ENCODE results near the gene PTPRN2. TPM values are rescaled to one million over a fixed set of nuclear protein-coding genes. Genes with fewer than 3 reads are reported as not detected.
"Not testable (repeated sequence)": the region's sequence is repeated elsewhere in the genome, so short reads cannot be mapped to it uniquely, and the experiment has no call there.

PTPRN2 gene
- polyA plus RNA-seq, 4 donors: 7.2 to 9.2 (median 7.5) TPM

- no peak for DNase-seq (ENCODE audit: low read depth in 4 of 4, low spot score in 3 of 4)
Observed at GRCh38 chr7:158277219-158278141, 310.1 kb downstream of the PTPRN2 start.

DNA sequence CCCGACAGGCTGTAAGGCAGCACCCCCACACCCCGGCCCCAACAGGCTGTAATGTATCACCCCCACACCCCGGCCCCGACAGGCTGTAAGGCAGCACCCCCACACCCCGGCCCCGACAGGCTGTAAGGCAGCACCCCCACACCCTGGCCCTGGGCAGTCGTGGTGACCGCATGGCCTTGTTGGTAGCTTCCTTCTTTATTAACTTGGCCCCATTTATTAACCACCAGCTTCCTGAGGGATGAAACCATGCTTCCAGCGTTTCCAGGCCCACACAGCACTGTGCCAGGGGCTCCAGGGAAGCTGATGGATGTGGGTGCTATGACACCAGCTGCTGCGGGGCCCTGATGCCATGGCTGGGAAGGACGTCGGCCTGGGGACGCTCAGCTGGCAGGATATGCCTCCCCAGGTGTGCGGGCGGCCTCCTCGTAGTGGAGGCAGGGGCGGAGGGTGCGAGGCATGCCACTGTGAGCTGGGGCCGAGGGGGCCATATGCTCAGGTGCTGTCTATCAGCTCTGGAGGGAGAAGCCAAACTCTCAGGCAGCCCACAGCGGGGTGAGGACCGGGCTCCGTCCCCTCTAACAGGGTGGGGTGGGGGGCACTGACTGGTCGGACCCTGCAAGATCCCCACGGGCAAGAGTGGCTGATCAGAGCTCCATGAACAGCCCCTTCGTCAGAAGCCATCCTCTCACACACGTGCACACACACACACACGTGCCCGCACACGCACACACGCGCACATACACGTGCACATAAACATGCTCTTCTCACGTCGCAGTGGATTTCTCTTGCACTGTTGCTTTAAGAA lies 311.0 kb downstream of the PTPRN2 start:
- no peak for DNase-seq (ENCODE audit: low read depth in 4 of 4, low spot score in 3 of 4)

GRCh38 chr7:158275711-158276413 lies 311.8 kb downstream of the PTPRN2 start:
- no peak for DNase-seq (ENCODE audit: low read depth in 4 of 4, low spot score in 3 of 4)

DNA sequence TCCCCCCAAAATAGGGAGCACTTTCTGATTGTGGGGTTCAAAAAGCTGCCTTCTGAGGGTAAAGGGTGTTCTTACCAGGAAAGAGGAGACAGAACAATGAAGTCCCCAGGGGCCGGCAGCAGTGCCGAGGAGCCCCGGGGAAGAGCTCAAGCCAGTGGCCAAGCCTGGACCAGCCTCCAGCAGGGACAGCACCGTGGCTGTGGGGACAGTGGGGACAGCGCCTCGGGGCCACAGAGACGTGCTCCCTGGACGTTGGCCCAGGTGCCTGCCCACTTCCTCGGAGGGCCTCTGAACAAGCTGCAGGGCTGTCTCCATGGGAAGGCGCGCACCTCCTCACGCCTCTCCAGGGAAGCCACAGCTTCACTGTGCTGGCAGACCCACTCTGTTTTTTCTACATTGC lies 312.6 kb downstream of the PTPRN2 start:
- no peak for DNase-seq (ENCODE audit: low read depth in 4 of 4, low spot score in 3 of 4)

DNA sequence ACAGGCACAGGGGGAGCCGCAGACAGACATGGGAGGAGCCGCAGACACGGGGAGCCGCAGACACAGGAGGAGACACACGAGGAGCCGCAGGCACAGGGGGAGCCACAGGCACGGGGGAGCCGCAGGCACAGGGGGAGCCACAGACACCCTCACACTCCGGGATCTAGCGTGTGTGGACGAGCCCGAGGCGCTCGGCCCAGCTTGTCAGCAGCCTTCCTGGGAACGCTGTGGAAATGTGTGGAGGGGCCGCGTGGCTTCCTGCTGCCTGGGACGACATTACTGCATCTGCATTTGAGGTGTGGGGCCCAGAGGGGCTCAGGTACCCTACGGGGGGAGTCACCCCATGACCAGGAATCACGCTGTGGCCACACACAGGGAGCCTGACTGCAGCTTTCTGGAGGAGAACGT lies 313.2 kb downstream of the PTPRN2 start:
- DNase-seq (ENCODE audit: low read depth in 4 of 4, low spot score in 3 of 4): no peak

DNA sequence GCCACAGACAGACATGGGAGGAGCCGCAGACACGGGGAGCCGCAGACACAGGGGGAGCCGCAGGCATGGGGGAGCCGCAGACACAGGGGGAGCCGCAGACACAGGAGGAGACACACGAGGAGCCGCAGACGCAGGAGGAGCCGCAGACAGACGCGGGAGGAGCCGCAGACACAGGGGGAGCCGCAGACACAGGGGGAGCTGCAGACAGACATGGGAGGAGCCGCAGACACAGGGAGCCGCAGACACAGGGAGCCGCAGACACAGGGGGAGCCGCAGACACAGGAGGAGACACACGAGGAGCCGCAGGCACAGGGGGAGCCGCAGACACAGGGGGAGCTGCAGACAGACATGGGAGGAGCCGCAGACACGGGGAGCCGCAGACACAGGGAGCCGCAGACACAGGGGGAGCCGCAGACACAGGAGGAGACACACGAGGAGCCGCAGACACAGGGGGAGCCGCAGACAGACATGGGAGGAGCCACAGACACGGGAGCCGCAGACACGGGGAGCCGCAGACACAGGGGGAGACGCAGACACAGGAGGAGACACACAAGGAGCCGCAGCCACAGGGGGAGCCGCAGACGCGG lies 313.8 kb downstream of the PTPRN2 start:
- not testable (repeated sequence) for DNase-seq (ENCODE audit: low read depth in 4 of 4, low spot score in 3 of 4)

DNA sequence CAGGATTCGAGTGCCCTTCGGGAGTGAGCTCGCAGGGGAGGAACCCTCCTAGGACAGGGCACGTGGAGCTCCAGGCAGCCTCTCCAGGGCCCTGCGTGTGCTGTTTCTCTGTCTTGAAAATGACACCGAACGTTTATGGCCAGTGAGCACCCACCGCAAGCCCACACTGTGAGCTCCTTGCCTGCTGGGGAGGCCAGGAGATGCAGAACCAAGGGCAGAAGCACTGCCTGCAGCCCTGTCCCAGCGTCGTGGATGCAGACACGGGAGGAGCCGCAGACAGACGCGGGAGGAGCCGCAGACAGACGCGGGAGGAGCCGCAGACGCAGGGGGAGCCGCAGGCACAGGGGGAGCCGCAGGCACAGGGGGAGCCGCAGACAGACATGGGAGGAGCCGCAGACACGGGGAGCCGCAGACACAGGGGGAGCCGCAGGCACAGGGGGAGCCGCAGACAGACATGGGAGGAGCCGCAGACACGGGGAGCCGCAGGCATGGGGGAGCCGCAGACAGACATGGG lies 314.4 kb downstream of the PTPRN2 start:
- DNase-seq (ENCODE audit: low read depth in 4 of 4, low spot score in 3 of 4): no peak

- no peak for DNase-seq (ENCODE audit: low read depth in 4 of 4, low spot score in 3 of 4)
Observed at GRCh38 chr7:158272509-158273137, 315.0 kb downstream of the PTPRN2 start.

- no peak for DNase-seq (ENCODE audit: low read depth in 4 of 4, low spot score in 3 of 4)
Observed at GRCh38 chr7:158272091-158272490, 315.5 kb downstream of the PTPRN2 start.

DNA sequence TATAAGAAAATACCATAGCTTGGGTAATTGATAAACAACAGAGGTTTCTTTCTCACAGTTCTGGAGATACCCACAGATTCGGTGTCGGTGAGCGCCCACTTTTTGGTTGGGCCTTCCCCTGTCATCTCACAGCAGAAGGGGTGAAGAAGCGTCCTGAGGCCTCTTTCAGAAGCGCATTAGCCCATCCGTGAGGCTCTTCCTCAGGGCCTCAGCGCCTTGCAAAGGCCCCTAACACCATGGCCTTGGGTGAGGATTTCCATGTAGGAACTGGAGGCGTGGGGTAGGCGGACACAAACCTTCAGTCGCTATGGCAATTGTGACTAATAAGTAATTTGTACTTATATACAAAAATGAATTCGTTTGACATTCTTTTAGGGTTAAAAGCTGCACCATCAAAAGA lies 316.0 kb downstream of the PTPRN2 start:
- no peak for DNase-seq (ENCODE audit: low read depth in 4 of 4, low spot score in 3 of 4)

DNA sequence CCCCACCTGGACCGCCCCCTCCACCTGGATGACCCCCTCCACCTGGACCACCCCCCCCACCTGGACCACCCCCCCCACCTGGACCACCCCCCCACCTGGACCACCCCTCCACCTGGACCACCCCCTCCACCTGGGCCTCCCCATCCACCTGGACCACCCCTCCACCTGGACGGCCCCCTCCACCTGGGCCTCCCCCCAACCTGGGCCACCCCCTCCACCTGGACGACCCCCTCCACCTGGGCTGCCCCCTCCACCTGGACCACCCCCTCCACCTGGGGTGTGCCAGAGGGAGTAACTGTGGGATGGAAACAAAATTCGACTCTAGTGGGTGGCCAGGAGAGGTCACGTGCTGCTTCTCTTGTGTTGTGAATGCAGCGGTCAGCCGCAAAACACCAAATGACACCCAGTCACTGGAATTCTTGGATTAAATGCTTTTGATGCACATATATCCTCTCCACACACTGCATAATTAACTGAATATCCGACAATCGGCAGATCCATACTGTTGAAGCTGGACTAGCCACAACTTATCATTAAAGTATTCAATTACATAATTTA lies 316.7 kb downstream of the PTPRN2 start:
- no peak for DNase-seq (ENCODE audit: low read depth in 4 of 4, low spot score in 3 of 4)

DNA sequence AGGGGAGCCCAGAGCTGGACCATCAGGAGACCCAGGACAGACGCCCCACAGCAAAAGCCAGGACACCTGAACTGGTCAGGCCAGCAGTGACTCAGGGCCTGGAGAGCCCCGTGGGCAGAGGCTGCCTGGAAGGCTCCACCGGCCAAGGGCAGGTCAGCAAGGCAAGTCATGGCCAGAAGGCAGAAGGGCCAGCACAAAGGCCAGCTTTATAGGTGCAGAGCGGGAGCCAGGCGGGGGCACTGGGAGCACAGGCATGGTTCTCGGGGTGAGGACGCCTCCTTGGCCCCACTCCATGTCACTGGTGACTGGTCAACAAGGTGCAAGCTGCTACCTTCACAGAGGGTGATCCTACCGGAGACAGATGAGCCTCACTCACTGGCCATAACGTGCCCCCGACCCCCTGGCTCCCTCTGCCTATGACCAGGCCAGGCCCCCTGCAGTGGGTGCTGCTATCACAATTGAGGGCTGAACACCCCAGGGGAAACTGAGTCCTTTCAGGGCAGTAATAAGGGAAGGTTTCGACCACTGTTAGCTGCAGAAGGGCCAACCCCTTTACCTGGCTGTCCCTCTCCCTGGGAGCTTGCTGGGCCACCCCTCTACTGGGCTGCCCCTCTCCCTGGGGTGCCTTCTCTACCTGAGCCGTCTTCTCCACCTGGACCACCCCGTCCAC lies 317.4 kb downstream of the PTPRN2 start:
- DNase-seq (ENCODE audit: low read depth in 4 of 4, low spot score in 3 of 4): no peak

DNA sequence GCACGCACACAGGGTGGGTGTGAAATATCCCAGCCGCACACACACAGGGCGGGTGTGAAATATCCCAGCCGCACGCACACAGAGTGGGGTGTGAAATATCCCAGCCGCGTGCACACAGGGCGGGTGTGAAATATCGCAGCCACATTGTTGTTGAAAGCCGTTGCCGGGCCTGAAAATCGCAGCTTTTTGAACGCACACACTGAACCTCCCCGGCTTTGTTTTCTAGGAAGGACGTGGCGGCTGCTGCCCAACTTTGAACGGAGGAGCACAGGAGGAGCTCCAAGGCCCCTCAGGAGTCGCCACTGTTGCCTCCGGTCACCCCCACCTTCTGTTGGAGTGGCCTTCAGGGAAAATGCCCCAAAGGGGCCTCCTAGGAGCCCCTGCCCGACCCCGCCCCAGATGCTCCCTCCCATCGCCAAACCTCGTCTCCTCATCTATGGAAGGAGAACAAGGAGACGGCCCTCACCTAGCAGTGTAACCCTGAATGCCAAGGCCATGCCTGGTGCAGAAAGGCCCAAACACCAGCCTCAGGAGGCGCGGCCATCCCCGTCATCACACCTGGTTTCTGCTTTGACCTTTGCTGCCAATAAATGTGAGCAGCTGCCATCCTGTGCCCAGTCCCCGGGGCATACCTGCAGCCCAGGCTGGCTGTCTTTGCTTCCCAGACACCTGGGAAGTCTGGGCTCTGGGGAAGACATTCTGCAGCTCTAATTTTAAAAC lies 318.6 kb downstream of the PTPRN2 start:
- no peak for DNase-seq (ENCODE audit: low read depth in 4 of 4, low spot score in 3 of 4)

DNA sequence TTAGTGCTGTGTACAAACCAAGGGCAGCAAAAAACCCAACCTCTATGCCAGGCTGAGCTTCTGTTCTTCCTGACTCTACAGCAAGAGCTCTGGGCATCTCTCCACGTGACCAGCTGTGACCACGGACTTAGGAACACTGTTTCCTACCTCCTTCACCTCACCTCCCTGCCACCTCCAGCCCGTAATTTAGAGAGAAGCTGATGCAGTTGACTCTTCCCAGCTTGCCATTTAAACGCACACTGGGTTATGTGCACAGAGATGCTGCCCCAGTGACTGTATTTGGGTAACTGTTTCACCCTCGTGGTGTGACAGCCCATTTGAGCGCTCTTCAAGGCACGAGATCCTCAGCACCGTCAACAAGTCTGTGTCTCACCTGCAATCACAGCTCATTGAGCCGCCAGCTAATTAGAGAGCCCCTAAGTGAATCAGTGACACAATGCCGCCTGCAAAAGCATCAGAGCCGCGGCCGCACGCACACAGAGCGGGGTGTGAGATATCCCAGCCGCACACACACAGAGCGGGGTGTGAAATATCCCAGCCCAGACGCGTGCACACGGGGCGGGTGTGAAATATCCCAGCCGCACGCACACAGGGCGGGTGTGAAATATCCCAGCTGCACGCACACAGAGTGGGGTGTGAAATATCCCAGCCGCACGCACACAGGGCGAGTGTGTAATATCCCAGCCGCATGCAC lies 319.7 kb downstream of the PTPRN2 start:
- DNase-seq (ENCODE audit: low read depth in 4 of 4, low spot score in 3 of 4): no peak

- DNase-seq (ENCODE audit: low read depth in 4 of 4, low spot score in 3 of 4): no peak
Observed at GRCh38 chr7:158266817-158267741, 320.5 kb downstream of the PTPRN2 start.

DNA sequence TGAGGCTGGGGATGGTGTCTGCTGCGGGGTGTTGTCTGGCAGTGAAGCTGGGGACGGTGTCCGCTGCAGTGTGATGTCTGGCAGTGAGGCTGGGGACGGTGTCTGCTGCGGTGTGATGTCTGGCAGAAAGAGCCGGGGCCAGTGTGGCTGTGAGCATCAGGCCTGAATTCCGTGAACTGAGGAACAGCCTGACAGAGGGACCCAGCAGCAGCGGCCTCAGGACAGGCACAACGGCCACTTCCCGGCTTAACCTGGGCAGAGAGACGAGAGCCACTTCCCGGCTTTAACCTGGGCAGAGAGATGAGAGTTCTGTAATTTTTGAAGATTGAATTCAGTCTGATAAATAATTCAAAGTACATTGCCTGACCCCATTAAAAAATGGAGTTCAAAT lies 321.2 kb downstream of the PTPRN2 start:
- no peak for DNase-seq (ENCODE audit: low read depth in 4 of 4, low spot score in 3 of 4)

GRCh38 chr7:158265743-158266080 lies 321.9 kb downstream of the PTPRN2 start:
- DNase-seq (ENCODE audit: low read depth in 4 of 4, low spot score in 3 of 4): no peak

Measured in left renal pelvis (tissue), 4 donors.